ENCODE measurements around the gene FAM135A. TPM values are rescaled to one million over a fixed set of nuclear protein-coding genes. Genes with fewer than 3 reads are reported as not detected.

Gene FAM135A
- total and polyA plus RNA-seq, 11 donors, result 6.0 to 14.9 (median 12.0) TPM

DNA sequence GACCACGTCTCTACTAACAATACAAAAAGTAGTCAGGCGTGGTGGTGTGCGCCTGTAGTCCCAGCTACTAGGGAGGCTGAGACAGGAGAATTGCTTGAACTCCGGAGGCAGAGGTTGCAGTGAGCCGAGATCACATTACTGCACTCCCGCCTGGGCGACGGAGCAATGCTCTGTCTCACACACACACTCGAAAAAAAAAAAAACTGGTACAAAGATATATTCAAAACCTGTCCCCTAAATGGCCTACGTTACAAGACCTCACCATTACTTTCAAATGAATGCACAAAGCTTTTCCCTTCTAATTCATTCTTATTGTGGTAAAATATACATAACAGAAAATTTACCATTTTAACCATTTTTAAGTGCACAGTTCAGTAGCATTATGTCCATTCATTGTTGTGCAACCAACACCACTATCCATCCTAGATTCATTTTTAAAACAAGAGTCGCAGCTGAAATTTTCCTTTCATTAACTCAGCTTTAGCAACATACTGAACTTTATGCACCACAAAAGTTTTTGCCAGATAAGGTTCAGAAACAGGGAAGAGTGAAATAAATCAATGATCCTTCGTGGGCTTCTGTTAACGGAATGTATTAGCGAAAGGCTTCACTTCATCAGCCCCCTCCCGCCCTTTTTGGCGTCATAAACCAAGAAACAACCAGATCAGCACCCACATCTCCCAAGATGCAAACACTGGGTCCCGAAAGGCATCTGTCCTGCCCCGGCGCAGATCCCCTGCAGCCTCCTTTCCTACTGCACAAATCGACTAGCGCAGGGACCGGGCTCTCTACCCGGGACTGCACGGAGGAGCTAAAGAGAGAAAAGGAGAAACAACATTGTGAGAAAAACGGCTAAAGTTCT lies 825 bp upstream of the FAM135A start:
- TF ChIP-seq, protein P1, sequence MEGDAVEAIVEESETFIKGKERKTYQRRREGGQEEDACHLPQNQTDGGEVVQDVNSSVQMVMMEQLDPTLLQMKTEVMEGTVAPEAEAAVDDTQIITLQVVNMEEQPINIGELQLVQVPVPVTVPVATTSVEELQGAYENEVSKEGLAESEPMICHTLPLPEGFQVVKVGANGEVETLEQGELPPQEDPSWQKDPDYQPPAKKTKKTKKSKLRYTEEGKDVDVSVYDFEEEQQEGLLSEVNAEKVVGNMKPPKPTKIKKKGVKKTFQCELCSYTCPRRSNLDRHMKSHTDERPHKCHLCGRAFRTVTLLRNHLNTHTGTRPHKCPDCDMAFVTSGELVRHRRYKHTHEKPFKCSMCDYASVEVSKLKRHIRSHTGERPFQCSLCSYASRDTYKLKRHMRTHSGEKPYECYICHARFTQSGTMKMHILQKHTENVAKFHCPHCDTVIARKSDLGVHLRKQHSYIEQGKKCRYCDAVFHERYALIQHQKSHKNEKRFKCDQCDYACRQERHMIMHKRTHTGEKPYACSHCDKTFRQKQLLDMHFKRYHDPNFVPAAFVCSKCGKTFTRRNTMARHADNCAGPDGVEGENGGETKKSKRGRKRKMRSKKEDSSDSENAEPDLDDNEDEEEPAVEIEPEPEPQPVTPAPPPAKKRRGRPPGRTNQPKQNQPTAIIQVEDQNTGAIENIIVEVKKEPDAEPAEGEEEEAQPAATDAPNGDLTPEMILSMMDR (IDR thresholded peaks at IDR 0.05), result no peak
- TF ChIP-seq POLR2A (IDR thresholded peaks at IDR 0.05), result no peak
- Histone ChIP-seq H3K9me3 (no peaks in the 10 kb centered on the region), H3K4me1 (peaks cover 0 to 21% (median 15%) of the 10 kb centered on the region in 12 donors), H3K27me3 (no peaks in the 10 kb centered on the region), H3K27ac (peak overlapping the region in 11 of 12 donors; percentile 62 to 92 (median 80)), H3K36me3 (peaks cover 0 to 5% (median 2%) of the 10 kb centered on the region in 9 donors), H3K4me3 (peak overlapping the region; percentile 47 to 99 (median 94))
- DNase-seq (no peak), ATAC-seq (peak; percentile 21 to 52 (median 38))
- intact Hi-C loops (cut with DNase I), result loop anchor here in 5 of 10 donors (2.0 to 10.0 kb wide), 4 partner anchors 44 to 255 kb away; partner anchors contain the start of gene SMAP1 (in 4 of the 5)
- WGBS, 4 donors, result 38 to 41% (median 40%) methylated on average over 25 of the region's 25 CpGs

DNA sequence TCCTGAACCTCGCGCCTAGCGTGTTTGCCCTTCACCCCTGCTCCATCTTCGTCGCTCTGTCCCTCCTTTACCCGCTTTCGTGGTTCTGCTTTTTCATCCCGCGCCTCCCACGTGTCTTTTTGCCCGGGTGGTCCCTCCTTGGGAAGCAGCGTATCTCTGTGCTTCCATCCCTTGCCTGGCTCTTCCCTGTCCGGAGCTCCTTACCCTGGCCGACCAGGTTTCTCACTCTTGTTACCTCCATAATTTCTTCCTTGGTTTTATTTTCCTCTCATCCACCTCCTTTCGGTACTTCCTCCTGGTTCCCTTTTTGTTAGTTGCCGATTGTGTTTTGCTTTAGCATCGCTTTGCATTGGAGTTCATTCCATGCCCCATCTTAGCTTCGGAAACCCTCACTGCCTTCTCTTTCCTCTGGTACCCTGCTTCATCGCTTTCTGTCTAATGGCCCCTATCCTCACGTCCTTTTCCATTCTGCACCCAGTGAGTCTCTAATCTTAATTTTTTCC lies 735 bp downstream of the FAM135A start:
- peaks cover 0 to 21% (median 15%) of the 10 kb centered on the region in 12 donors for H3K4me1 ChIP-seq
- peak in 1 of 4 donors; percentile 7 for ATAC-seq
- intact Hi-C loops (cut with DNase I), result loop anchor here in 5 of 10 donors (2.0 to 10.0 kb wide), 4 partner anchors 45 to 253 kb away; partner anchors contain the start of gene SMAP1 (in 4 of the 5)
- peaks cover 0 to 19% (median 9%) of the 10 kb centered on the region in 9 donors for H3K36me3 ChIP-seq
- H3K27me3 ChIP-seq, result no peaks in the 10 kb centered on the region
- 1 to 2% (median 2%) methylated on average over 20 of the region's 20 CpGs for WGBS, 4 donors
- H3K9me3 ChIP-seq, result no peaks in the 10 kb centered on the region
- TF ChIP-seq POLR2A (IDR thresholded peaks at IDR 0.05), result no peak
- TF ChIP-seq, protein P1 (IDR thresholded peaks at IDR 0.05), result no peak
- no peak for DNase-seq
- H3K4me3 ChIP-seq, result peak overlapping the region; percentile 47 to 99 (median 94)
- H3K27ac ChIP-seq, result peak overlapping the region; percentile 62 to 92 (median 80)

DNA sequence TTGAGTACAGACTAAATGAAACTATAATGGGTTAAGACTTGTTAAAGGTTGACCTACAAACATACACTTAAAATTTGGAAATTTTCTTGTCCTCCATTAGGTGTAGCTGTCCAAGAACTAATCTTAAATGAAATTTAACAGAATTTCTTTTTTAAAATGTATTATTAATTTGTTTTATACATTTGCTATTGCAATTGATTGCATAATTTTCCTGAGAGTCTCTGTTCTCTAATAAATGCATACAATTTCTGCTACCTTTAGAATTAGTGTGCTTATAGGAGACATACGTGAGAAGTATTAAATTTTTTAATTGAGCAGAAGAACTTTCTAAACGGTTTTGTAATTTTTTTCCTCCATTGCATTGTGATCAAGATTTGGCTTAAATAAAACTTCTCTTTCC lies 1.5 kb downstream of the FAM135A start:
- H3K4me3 ChIP-seq, result peak overlapping the region in 9 of 12 donors; percentile 75 to 99 (median 96)
- no peaks in the 10 kb centered on the region for H3K9me3 ChIP-seq
- peaks cover 0 to 21% (median 15%) of the 10 kb centered on the region in 12 donors for H3K4me1 ChIP-seq
- no peak for ATAC-seq
- intact Hi-C loops (cut with DNase I), result loop anchor here in 5 of 10 donors (5.0 to 10.0 kb wide), 3 partner anchors 130 to 252 kb away; partner anchors contain the start of gene SMAP1 (in 4 of the 5)
- peaks cover 0 to 25% (median 9%) of the 10 kb centered on the region in 9 donors for H3K36me3 ChIP-seq
- H3K27ac ChIP-seq, result peak overlapping the region in 1 of 12 donors; percentile 89
- TF ChIP-seq, protein P1 (IDR thresholded peaks at IDR 0.05), result no peak
- TF ChIP-seq POLR2A (IDR thresholded peaks at IDR 0.05), result no peak
- no peaks in the 10 kb centered on the region for H3K27me3 ChIP-seq
- WGBS, 4 donors, result 75 to 81% (median 77%) methylated on average over 2 of the region's 2 CpGs
- DNase-seq, result no peak

DNA sequence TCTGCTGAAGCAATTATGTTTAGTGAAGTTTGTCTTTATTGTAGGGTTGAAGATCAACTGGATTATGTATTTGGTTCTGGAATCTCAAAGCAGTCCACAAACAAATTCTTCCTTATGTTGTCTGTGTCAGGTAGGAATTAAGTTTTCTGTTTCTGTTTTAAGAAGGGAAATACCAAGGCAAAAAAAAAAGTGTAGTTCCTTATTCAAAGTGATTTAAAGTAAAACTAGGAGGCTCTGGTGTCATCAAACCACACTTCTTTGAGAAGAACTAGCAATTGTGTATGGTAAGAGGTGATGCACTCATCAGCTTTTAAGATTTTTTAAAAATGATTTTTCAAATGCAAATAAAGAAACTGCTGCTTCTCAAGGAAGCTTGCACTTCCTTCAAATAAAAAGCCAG lies 1.9 kb downstream of the FAM135A start:
- TF ChIP-seq POLR2A (IDR thresholded peaks at IDR 0.05), result no peak
- TF ChIP-seq, protein P1 (IDR thresholded peaks at IDR 0.05), result no peak
- DNase-seq, result no peak
- ATAC-seq, result no peak
- Histone ChIP-seq H3K27me3 (no peaks in the 10 kb centered on the region), H3K36me3 (peaks cover 0 to 27% (median 10%) of the 10 kb centered on the region in 9 donors), H3K4me3 (peak overlapping the region in 2 of 12 donors; percentile 91 to 98), H3K4me1 (peaks cover 0 to 21% (median 15%) of the 10 kb centered on the region in 12 donors), H3K27ac (no peak overlapping the region), H3K9me3 (no peaks in the 10 kb centered on the region)
- intact Hi-C loops (cut with DNase I), result loop anchor here in 4 of 10 donors (10.0 kb wide), 2 partner anchors 130 to 250 kb away; partner anchors contain the start of gene SMAP1 (in 3 of the 4)
